ENCODE measurements around the gene ERC1.

Gene ERC1

DNA sequence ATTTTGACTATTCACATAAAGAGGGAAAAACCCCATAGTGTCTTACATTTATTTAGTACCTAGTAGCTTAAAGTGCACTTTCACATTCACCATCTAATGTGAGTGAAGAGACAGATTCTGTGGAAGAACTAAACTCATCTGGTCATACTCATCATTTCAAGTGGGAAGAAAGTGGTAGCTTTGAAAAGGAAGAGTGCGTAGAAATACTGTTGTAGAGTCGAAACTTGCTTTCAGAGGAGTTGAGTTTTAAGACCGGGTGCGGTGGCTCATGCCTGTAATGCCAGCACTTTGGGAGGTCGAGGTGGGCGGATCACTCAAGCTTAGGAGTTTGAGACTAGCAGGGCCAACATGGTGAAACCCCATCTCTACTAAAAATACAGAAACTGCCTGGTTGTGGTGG lies 222.2 kb downstream of the ERC1 start:
- H3K27ac ChIP-seq (replicated peaks) = no peak overlapping the region
- no peak for DNase-seq (ENCODE audit: low read depth in 1 of 2, low spot score in 1 of 2)
- TF ChIP-seq, protein P1, sequence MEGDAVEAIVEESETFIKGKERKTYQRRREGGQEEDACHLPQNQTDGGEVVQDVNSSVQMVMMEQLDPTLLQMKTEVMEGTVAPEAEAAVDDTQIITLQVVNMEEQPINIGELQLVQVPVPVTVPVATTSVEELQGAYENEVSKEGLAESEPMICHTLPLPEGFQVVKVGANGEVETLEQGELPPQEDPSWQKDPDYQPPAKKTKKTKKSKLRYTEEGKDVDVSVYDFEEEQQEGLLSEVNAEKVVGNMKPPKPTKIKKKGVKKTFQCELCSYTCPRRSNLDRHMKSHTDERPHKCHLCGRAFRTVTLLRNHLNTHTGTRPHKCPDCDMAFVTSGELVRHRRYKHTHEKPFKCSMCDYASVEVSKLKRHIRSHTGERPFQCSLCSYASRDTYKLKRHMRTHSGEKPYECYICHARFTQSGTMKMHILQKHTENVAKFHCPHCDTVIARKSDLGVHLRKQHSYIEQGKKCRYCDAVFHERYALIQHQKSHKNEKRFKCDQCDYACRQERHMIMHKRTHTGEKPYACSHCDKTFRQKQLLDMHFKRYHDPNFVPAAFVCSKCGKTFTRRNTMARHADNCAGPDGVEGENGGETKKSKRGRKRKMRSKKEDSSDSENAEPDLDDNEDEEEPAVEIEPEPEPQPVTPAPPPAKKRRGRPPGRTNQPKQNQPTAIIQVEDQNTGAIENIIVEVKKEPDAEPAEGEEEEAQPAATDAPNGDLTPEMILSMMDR (IDR thresholded peaks at IDR 0.05; ENCODE audit: insufficient read depth, low read length) = no peak
- TF ChIP-seq, protein P2, sequence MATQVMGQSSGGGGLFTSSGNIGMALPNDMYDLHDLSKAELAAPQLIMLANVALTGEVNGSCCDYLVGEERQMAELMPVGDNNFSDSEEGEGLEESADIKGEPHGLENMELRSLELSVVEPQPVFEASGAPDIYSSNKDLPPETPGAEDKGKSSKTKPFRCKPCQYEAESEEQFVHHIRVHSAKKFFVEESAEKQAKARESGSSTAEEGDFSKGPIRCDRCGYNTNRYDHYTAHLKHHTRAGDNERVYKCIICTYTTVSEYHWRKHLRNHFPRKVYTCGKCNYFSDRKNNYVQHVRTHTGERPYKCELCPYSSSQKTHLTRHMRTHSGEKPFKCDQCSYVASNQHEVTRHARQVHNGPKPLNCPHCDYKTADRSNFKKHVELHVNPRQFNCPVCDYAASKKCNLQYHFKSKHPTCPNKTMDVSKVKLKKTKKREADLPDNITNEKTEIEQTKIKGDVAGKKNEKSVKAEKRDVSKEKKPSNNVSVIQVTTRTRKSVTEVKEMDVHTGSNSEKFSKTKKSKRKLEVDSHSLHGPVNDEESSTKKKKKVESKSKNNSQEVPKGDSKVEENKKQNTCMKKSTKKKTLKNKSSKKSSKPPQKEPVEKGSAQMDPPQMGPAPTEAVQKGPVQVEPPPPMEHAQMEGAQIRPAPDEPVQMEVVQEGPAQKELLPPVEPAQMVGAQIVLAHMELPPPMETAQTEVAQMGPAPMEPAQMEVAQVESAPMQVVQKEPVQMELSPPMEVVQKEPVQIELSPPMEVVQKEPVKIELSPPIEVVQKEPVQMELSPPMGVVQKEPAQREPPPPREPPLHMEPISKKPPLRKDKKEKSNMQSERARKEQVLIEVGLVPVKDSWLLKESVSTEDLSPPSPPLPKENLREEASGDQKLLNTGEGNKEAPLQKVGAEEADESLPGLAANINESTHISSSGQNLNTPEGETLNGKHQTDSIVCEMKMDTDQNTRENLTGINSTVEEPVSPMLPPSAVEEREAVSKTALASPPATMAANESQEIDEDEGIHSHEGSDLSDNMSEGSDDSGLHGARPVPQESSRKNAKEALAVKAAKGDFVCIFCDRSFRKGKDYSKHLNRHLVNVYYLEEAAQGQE (IDR thresholded peaks at IDR 0.05; ENCODE audit: insufficient replicate concordance, low read depth) = no peak
- no peak for TF ChIP-seq SPI1 (IDR thresholded peaks at IDR 0.05; ENCODE audit: borderline replicate concordance, low read depth)
- no peak for TF ChIP-seq GABPA (IDR thresholded peaks at IDR 0.05; ENCODE audit: low read depth)
- TF ChIP-seq POLR2AphosphoS5 (IDR thresholded peaks at IDR 0.05; ENCODE audit: low read depth) = no peak
- H3K27me3 ChIP-seq (ENCODE audit: insufficient read depth, poor library complexity, severe bottlenecking) = no peaks in the 10 kb centered on the region
- no peak overlapping the region for H3K4me3 ChIP-seq (replicated peaks; ENCODE audit: insufficient read depth, low read length)

DNA sequence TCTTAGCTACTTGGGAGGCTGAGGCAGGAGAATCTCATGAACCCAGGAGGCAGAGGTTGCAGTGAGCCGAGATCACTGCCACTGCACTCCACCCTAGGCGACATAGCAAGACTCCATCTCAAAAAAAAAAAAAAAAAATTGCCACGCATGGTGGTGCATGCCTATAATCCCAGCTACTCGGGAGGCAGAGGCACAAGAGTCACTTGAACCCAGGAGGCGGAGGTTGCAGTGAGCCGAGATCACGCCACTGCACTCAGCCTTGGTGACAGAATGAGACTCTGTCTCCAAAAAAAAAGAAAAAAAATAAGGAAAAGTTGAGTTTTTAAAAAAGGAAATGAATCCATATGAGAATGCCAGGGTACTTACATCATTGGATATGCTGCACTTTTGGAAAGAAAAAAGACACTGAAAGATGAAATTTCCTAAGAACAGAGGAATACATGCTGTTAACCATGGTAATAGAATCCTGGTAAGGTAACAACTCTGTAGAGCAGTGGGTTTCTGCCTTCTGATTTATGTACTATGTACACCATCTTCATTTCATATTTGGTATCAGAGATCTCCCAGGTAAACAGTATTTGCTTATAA lies 222.7 kb downstream of the ERC1 start:
- no peak for DNase-seq (ENCODE audit: low read depth in 1 of 2, low spot score in 1 of 2)
- Histone ChIP-seq H3K27ac (replicated peaks) (no peak overlapping the region), H3K27me3 (ENCODE audit: insufficient read depth, poor library complexity, severe bottlenecking) (no peaks in the 10 kb centered on the region), H3K4me3 (replicated peaks; ENCODE audit: insufficient read depth, low read length) (no peak overlapping the region)
- TF ChIP-seq GABPA (IDR thresholded peaks at IDR 0.05; ENCODE audit: low read depth) = no peak
- no peak for TF ChIP-seq SPI1 (IDR thresholded peaks at IDR 0.05; ENCODE audit: borderline replicate concordance, low read depth)
- TF ChIP-seq, protein P1 (IDR thresholded peaks at IDR 0.05; ENCODE audit: insufficient read depth, low read length) = no peak

DNA sequence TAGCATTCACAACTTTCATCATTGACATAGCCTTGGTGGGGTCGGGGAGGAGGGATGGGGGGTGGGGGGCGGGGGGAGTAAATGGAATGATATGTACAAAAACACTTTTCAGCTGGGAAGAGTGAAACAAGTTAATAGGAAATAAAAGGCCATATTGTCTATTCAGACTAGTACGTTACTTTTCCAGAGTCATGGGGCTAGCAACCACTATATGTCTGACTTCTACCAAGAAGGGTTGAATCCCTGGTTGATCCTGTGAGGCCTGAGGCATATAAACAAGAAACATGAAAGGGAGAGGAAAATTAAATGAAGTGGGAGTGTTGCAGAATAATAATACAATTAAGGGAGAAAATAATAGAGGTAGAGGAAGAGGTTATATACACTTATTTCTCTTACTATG lies 225.5 kb downstream of the ERC1 start:
- no peak for DNase-seq (ENCODE audit: low read depth in 1 of 2, low spot score in 1 of 2)
- Histone ChIP-seq H3K27me3 (ENCODE audit: insufficient read depth, poor library complexity, severe bottlenecking) (no peaks in the 10 kb centered on the region), H3K4me3 (replicated peaks; ENCODE audit: insufficient read depth, low read length) (no peak overlapping the region), H3K27ac (replicated peaks) (no peak overlapping the region)
- TF ChIP-seq, protein P2 (IDR thresholded peaks at IDR 0.05; ENCODE audit: insufficient replicate concordance, low read depth) = no peak
- no peak for TF ChIP-seq POLR2AphosphoS5 (IDR thresholded peaks at IDR 0.05; ENCODE audit: low read depth)
- no peak for TF ChIP-seq GABPA (IDR thresholded peaks at IDR 0.05; ENCODE audit: low read depth)
- no peak for TF ChIP-seq SPI1 (IDR thresholded peaks at IDR 0.05; ENCODE audit: borderline replicate concordance, low read depth)

DNA sequence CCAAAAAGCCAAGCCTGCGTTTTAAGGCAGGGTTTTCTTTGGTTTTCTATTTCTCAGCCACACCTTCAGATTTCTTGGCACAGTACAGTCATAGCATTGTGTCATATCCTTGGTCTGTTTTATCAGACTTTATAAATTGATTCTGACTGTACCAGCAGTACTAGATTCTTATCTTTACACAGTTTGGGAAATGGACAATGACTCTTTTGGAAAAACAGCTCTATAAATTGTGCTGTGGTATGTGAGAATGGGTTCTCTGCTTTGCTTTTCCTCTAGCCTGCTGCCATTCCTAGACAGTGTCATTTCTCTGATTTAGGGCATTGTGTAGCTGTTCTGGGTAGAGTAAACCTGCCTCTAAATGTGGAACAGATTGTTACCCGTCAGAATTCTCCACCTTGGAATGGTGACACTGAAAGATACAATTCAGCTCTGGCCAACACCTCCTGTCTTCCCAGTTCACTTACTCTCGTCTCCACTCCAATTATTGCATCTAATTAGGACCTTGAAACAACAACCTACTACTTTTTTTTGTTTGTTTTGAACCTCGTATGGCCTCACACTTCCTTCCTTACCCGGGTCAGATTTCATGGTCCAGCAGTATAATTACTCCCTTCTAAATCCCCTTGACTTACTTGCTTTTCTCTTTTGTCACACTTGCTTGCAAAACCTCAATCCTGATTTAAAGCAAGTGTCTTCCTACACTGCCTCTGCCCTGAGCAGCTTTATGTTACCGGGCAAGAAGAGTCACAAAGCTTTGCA lies 226.3 kb downstream of the ERC1 start:
- DNase-seq (ENCODE audit: low read depth in 1 of 2, low spot score in 1 of 2) = no peak
- no peak overlapping the region for H3K4me3 ChIP-seq (replicated peaks; ENCODE audit: insufficient read depth, low read length)
- H3K27me3 ChIP-seq (ENCODE audit: insufficient read depth, poor library complexity, severe bottlenecking) = no peaks in the 10 kb centered on the region
- TF ChIP-seq POLR2AphosphoS5 (IDR thresholded peaks at IDR 0.05; ENCODE audit: low read depth) = no peak
- no peak overlapping the region for H3K27ac ChIP-seq (replicated peaks)
